GM19452 (cell line): ENCODE data around the gene KIF2C.
A peak's percentile ranks its signal among the peaks of the same experiment; 100 is the strongest.
"Not testable (repeated sequence)": the region's sequence is repeated elsewhere in the genome, so short reads cannot be mapped to it uniquely, and the experiment has no call there.

Source experiments
- ATAC-seq: cut with Tn5 transposase; IDR thresholded peaks from one replicate; pipeline ENCODE4 v1.9.1; 2021; ENCODE audit not compliant: unreplicated experiment

KIF2C gene

DNA sequence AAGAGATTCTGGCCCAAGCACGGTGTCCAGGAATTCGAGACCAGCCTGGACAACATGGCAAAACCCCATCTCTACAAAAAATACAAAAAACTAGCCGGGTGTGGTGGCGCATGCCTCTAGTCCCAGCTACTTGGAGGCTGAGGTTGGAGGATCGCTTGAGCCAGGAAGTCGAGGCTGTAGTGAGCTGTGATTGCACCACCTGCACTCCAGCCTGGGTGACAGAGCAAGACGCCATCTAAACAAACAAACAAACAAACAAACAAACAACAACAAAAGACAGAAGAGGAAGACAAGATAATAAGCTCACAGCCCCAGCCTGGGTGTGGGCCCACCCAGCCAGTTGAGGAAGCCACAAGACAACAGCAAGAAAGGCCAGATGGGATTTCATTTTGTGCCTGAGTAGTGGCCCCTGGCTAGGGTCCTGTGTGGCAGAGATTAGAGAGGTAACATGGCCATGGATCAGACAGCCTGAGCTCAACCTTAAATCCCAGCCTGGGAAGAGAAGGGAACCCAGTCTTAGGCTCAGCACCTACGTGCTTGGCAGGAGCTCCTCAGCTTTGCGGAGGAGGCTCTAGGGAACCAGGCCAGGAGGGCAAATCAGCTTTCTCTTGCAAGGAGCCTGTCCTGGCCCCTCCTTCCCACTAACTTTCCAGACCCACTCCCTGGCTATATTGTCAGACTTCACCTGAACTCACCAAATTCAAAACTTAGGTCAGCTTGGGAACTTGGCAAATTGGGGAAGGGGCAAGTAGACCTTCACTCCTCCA is 53.3 kb downstream of the KIF2C start:
- ATAC-seq, result no peak

DNA sequence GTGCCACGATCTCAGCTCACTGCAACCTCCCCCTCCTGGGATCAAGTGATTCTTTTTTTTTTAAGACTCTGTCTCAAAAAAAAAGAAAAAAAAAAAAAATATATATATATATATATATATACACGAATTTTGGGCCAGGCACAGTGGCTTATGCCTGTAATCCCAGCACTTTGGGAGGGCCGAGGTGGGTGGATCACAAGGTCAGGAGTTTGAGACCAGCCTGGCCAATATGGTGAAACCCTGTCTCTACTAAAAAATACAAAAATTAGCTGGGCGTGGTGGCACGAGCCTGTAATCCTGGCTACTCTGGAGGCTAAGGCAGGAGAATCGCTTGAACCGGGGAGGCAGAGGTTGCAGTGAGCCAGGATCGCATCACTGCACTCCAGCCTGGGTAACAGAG is 58.2 kb downstream of the KIF2C start:
- not testable (repeated sequence) for ATAC-seq

DNA sequence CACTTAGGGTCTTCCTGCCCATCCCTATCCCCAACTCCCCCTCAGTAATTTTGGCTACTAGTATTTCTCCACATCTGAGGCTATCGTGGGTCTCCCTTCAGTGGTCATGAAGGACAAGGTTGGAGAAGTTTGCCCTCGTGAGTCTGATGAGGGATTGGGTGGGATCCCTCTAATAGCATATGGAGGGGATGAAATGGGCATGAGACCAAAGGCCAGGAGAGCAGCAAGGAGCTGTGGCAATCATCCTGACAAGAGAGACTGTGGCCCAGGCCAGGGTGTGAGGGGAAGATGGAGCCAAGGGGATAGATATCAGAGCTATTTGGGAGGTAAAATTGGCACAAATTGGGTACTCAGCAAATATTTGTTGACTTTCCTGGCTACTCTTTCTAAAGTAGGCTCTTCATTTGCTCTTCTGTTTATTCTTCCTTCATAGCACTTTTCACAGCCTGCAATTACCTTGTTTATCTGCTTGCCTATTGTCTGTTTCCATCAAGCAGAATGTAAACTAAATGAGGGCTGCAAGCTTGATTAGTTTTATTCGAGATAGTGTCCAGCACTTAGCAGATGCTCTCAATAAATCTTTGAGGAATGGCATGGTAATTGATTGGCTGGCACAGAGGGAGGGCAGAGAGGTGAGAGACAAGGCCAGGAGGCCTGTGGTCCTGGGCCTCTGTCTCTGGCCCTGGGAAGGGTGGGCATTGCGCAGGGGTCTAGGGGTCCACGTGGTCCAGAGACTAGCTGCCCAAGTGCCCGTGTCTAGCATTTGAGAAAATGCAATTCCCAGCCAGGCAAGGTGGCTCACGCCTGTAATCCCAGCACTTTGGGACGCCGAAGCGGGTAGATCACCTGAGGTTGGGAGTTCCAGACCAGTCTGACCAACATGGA is 59.1 kb downstream of the KIF2C start:
- ATAC-seq, result no peak

- peak; percentile 78 for ATAC-seq
Observed at GRCh38 chr1:44799770-44800584, 60.3 kb downstream of the KIF2C start, which contains the start of gene PLK3. Gene PLK3, plus strand, starts transcription at chr1:44800377. Its CDS starts 87 bp downstream, at chr1:44800464.

DNA sequence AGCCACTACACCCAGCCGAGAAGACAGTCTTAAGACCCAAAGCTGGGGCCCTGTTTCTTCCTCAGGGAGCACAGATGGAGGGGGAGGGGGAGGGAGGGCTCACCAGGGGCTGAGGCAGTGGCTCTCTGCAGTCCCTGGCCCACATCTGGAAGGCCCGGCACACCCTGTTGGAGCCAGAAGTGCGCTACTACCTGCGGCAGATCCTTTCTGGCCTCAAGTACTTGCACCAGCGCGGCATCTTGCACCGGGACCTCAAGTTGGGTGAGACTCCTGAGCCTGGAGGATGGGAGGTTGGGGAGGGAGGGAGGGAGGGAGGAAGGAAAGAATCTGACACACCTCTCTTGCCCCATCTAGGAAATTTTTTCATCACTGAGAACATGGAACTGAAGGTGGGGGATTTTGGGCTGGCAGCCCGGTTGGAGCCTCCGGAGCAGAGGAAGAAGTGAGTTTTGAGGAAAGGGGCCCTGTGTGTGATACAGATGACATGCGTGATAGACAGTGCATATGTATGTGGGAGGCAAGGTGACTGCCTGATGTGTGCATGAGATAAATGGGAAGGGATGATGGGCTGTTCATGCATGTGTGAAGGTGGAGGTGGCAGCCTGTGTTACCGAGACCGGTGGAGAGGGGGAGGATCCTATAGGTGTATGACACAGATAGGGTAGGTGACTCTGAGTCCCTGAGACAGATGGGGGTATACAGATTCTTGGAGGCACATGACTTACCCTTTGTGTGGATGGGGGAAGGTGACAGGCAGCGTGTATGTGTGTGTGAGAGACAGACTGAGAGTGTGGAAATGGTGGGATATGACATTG is 62.1 kb downstream of the KIF2C start:
- ATAC-seq, result no peak

DNA sequence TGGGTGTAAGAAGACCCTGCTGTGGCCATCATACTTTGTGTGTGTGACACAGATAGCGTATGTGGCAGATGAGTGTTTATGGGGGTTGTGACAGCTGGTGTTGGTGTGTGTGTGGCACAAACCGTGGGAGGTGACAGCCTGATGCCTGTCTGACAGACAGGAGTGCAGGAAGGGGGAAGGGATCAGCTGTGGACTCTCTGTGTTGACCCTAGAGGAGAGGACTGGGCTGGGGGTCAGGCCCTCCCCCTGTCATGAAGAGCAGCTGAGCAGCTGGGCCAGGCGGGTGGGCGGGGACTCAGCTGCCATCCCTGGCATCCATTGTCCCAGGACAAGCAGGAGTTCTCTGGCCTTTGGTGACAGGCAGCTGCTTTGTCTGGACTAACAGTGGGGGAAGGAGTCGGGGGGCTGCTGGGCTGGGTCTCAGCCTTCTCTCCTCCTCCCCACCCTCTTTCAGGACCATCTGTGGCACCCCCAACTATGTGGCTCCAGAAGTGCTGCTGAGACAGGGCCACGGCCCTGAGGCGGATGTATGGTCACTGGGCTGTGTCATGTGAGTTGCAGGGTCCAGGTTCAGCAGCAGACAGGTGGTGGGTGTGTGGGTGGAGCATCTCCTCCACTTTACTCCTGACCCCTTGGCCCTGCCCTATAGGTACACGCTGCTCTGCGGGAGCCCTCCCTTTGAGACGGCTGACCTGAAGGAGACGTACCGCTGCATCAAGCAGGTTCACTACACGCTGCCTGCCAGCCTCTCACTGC is 62.8 kb downstream of the KIF2C start:
- ATAC-seq, result no peak

- ATAC-seq, result no peak
Observed at GRCh38 chr1:44803062-44803311, 63.4 kb downstream of the KIF2C start.

GRCh38 chr1:44803312-44804095 is 63.9 kb downstream of the KIF2C start:
- no peak for ATAC-seq

DNA sequence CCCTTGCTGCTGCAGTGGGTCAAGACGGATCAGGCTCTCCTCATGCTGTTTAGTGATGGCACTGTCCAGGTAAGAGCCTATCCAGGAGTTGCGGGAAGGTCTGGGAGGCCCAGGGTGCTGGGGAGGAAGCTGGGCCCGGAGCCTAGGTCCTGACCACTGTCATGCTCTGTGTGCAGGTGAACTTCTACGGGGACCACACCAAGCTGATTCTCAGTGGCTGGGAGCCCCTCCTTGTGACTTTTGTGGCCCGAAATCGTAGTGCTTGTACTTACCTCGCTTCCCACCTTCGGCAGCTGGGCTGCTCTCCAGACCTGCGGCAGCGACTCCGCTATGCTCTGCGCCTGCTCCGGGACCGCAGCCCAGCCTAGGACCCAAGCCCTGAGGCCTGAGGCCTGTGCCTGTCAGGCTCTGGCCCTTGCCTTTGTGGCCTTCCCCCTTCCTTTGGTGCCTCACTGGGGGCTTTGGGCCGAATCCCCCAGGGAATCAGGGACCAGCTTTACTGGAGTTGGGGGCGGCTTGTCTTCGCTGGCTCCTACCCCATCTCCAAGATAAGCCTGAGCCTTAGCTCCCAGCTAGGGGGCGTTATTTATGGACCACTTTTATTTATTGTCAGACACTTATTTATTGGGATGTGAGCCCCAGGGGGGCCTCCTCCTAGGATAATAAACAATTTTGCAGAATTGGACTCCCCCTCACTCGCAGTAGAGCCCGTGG is 65.8 kb downstream of the KIF2C start:
- no peak for ATAC-seq

- ATAC-seq, result no peak
Observed at GRCh38 chr1:44806025-44806703, 66.5 kb downstream of the KIF2C start.

- no peak for ATAC-seq
Observed at GRCh38 chr1:44806704-44807363, 67.2 kb downstream of the KIF2C start, which contains the start of gene DYNLT4. Gene DYNLT4, minus strand, starts transcription at chr1:44807351. Its CDS starts 683 bp downstream, at chr1:44806668.

- peak; percentile 38 for ATAC-seq
Observed at GRCh38 chr1:44807364-44808062, 67.9 kb downstream of the KIF2C start.

DNA sequence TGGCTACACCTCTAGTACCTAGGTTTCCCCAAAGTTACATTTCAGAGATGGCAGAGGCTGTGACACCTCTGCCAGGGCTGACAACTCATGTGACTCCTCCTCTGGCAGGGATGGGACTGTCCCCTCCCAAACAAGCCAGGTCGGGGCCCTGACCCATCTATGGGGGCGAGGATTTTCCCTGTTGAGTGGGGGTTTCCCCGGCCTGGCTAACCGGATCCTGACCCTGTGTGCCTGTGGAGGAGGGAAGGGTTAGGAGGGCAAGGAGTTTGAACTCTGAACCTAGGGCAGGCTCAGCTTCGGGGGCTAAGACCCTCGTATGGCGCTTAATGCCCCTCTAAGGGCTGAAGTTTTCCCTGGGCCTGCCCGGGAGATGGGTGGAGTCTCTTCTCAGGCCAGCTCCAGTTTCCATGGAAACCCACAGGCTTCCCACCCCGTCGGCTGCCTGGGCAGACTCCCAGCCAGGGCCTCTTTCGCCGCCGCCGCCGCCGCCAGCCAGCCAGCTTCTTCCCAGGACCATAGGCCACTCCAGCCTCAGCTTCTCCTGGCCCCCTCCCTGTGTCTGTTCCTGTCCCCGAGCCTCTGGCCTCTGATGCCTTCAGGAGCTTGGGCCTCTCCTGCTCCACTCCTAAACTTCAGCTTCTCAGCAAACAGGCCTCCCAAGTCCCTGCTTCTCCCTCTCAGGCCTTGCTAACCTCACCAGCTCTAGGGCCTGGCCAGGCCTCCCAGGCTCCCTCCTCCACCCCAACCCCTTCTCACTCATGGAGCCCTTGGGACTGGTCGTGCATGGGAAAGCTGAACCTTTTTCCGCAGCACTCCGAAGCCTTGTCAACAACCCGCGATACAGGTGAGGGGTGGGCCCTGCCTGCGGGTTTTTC is 68.7 kb downstream of the KIF2C start, which contains the start of gene BTBD19:
Gene BTBD19, plus strand, starts transcription at position 461 of the 875 bp plus-strand sequence. Its CDS starts 298 bp downstream, at position 759.
- ATAC-seq, result peak; percentile 33

DNA sequence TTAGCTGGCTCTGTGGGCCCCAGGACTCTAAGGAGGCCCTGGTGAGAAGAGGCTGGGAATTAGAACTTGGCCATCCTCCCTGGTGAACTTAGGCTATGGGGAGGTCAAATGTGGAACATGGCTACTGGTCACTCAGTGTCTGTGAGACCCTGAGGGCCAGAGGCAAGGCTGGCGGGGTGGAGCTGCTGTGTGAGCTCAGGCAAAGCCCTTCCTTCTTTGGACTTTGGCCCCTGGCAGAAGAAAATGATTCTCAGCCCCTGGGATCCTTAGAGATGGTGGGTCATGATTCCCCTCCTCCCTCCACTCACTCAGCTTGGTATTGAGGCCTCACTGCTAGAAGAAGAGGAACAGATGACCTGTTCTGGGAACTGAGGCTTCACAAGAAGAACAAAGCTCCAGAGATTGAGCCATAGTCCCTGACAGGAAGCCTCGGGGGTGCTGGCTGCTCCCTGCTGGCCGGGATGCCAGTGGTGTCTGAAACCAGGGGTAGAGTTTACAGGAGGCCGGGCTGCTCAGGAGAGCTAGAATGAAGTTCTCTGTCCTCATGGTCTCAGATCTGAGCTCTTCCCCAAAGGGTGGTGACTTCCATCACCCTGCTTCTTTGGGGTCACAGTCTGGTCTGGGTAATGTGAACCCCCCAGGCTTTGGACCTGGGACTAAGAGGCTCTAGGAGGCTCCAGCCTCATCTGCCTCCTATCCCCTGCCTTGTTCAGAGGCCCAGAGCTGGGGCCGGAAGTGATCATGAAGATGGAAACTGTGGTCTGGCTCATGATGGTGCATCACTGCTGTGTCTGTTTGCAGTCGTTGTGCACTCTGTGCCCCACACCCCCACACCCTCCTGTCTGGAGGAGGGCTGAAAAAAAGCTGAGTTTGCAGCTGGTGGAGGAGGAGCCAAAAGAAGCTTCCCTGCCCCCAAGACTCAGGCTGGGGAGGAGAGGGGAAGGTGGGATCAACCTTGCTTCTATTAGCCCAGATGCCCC is 69.6 kb downstream of the KIF2C start:
- ATAC-seq, result peak; percentile 45
